ENCODE results near the gene BST1. TPM values are rescaled to one million over a fixed set of nuclear protein-coding genes. Genes with fewer than 3 reads are reported as not detected.

The BST1 gene, protein sequence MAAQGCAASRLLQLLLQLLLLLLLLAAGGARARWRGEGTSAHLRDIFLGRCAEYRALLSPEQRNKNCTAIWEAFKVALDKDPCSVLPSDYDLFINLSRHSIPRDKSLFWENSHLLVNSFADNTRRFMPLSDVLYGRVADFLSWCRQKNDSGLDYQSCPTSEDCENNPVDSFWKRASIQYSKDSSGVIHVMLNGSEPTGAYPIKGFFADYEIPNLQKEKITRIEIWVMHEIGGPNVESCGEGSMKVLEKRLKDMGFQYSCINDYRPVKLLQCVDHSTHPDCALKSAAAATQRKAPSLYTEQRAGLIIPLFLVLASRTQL
- 22.0 and 49.3 TPM in 2 replicates for total RNA-seq

DNA sequence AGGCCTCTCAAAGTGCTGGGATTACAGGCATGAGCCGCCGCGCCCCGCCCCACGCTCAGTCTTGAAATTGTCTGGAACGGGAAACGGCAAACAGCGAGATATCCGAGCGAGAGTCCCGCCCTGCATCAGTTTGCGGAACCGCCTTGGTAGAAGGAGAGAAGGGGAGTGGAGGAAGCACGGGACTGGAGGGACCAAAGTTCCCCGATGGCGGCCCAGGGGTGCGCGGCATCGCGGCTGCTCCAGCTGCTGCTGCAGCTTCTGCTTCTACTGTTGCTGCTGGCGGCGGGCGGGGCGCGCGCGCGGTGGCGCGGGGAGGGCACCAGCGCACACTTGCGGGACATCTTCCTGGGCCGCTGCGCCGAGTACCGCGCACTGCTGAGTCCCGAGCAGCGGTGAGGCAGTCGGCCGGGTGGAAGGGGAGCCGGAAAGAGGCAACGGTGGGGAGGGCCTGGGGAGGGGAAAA, at the start of gene BST1:
Gene BST1, plus strand, starts transcription at position 125 of the 463 bp plus-strand sequence. Its CDS starts 80 bp downstream, at position 205.

DNA sequence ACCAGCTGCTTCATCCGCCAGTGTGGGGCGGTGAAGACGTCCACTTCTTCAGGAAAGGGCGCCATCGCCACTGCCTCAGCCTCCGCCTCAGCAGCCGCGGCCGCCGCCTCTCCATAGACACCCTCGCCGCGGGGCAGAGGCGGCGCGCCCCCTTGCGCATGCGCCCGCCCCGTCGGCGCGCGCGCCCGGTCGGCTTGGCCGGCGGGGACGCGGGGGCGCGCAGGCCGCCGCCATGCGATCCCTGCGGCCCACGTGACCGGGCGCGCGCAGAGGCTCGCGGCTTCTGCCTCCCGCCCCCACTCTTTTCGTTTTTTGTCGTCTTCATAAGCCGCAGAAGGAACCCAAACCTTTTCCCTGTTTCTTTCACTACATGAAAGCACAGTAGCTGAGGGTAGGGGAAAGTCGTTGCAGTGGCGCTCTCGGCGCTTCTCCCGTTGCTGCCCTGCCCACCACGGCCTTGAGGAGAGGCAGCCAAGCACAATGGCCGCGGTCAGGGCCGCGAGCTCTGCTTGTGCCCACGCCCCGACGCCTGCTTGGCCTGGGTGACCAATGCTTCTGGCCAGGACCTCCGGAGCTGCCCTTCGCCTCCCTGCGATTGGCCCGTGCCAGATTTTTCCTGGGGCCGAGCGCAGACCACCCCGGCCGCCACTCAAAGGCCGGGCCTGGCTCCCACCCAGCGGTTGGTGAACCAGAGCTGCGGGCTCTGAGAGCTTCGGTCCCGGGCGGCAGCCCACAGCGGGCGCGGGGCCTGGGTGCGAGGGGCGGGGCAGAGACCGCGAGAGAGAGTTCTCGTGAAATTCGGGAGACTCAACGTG, 47.4 kb upstream of the BST1 start, which contains the start of gene FBXL5:
Gene FBXL5, minus strand, starts transcription at position 135 of the 815 bp plus-strand sequence. Its CDS starts 70 bp downstream, at position 65.

DNA sequence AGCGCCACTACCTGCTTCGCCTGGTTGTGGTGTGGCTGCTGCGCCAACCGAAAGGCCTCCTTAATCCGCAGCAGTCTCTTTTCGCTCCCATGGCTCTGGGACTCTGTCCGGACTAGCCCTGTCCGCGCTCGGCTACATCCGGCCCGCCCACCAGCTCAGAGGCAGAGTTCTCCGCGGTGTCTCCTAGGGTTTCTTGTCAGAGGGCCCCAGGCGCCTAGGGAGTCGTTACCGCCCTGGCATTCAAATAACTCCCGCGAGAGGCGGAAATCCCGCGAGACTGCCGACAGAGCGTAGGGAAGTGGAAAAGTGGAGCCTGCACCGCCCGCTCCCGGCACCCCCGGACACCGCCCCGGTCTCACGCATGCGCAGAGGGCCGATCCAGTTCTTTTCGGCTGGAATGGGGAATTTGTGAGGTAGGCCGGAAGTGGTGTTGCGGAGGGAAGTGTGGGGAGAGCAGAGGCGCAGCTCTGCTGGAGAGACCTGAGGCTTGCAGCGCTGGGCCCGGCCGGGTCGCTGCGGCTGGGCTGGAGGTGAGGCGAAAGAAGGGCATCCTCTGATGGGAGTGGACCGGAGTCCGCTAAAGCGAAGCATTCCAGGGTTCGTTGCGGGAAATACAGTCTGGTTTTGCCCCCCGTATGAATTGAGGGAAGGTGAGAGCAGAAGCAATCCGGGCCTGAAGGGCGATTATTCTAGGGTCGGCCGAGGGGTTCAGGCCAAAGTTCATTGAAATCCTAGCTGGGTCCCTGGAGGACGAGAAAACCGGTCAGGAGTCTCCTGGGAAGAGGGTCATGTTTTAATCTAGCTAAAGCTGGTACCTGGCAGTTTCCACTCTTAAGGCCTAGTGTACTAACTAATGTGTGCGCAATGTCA, 21.3 kb upstream of the BST1 start, which contains the start of gene FAM200B:
Gene FAM200B, plus strand, starts transcription at position 456 of the 870 bp plus-strand sequence. CDS start 5,151 bp downstream, outside the sequence.

DNA sequence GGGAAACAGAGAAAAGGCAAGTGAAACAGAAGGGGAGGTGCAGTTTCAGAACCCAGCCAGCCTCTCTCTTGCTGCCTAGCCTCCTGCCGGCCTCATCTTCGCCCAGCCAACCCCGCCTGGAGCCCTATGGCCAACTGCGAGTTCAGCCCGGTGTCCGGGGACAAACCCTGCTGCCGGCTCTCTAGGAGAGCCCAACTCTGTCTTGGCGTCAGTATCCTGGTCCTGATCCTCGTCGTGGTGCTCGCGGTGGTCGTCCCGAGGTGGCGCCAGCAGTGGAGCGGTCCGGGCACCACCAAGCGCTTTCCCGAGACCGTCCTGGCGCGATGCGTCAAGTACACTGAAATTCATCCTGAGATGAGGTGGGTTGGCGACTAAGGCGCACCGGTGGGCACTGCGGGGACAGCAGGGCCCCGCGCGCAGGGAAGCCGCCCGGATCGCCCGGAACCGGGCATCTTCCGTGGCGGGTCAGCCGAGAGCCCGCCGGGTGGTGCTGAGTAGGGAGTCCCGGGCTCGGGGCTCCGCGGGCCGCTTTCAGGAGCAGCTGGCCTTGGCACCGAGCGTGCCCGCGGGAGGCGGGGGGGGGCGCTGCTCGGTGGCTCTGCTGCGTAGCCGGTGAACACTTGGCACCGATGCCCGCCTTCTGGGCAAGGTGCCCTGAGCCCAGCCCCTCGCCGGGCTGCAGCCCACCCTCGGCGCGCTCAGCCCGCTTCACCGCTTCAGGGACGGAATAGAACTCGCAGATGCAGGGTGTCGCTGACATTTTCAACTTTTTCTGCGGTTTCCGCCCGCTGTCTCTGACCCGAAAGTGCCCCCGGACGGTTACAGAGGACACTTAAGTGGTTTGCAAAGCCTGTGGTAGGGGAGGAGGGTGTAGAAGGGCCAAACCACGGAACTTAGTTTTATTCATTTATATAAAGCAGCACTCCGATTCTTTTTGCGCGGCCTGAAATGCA, 75.7 kb downstream of the BST1 start, which contains the start of gene CD38:
Gene CD38, plus strand, starts transcription at position 40 of the 953 bp plus-strand sequence. Its CDS starts 87 bp downstream, at position 127.

Other genes starting within 250 kb of the BST1 start
- 16.3 and 24.7 TPM in 2 replicates for gene CC2D2A, start 233.2 kb upstream of the BST1 start, total RNA-seq
- gene FBXL5, start 47.7 kb upstream of the BST1 start, total RNA-seq = 63.4 and 75.6 TPM in 2 replicates
- gene FAM200B, start 21.2 kb upstream of the BST1 start, total RNA-seq = 23.8 and 37.4 TPM in 2 replicates
- gene CD38, start 75.3 kb downstream of the BST1 start, total RNA-seq = 0.48 and 0.98 TPM in 2 replicates
- gene FGFBP1, start 235.7 kb downstream of the BST1 start, total RNA-seq = not detected in 2 replicates

Data from vein endothelial cell (primary cell).